NB4 (cell line): ENCODE data around the gene METTL27.

Source experiments
- POLR2A ChIP-seq: IDR thresholded peaks from 2 replicates; pipeline ENCODE4 v1.6.1; 2011; ENCODE audit warnings: mild to moderate bottlenecking; ENCODE audit not compliant: insufficient read length; ENCODE audit errors: extremely low read depth
- TF ChIP-seq, protein P1 (sequence below): IDR thresholded peaks from one replicate; pipeline ENCODE4 v1.5.1; 2012; ENCODE audit warnings: low read depth, low read length

GRCh38 chr7:73832806-73833205 lies 9.5 kb downstream of the METTL27 start:
- TF ChIP-seq, protein P1, sequence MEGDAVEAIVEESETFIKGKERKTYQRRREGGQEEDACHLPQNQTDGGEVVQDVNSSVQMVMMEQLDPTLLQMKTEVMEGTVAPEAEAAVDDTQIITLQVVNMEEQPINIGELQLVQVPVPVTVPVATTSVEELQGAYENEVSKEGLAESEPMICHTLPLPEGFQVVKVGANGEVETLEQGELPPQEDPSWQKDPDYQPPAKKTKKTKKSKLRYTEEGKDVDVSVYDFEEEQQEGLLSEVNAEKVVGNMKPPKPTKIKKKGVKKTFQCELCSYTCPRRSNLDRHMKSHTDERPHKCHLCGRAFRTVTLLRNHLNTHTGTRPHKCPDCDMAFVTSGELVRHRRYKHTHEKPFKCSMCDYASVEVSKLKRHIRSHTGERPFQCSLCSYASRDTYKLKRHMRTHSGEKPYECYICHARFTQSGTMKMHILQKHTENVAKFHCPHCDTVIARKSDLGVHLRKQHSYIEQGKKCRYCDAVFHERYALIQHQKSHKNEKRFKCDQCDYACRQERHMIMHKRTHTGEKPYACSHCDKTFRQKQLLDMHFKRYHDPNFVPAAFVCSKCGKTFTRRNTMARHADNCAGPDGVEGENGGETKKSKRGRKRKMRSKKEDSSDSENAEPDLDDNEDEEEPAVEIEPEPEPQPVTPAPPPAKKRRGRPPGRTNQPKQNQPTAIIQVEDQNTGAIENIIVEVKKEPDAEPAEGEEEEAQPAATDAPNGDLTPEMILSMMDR = no peak
- no peak for TF ChIP-seq POLR2A
